Liver (tissue), 9 donors: Measurements from ENCODE around the gene WNK1. TPM values are rescaled to one million over a fixed set of nuclear protein-coding genes. Genes with fewer than 3 reads are reported as not detected.
"Not testable (repeated sequence)": the region's sequence is repeated elsewhere in the genome, so short reads cannot be mapped to it uniquely, and the experiment has no call there.

ENCODE experiments used
- DNase-seq: peaks from one replicate; pipeline ENCODE4 v3.0.0-alpha.2; 2017; ENCODE audit warnings: low spot score
- H3K27ac ChIP-seq, 2 donors: one replicate each; pipeline ENCODE4 v1.7.0; 2013; ENCODE audit warnings: inconsistent platforms in 2 of 2, low read length in 2 of 2, control low read depth in 1 of 2, low read depth in 1 of 2, mild to moderate bottlenecking in 1 of 2
- H3K27me3 ChIP-seq, 4 donors: one replicate each; pipeline versions ENCODE4 v1.6.1 to v1.7.0; 2013; ENCODE audit warnings: low read length in 3 of 4, inconsistent platforms in 1 of 4, mild to moderate bottlenecking in 1 of 4, moderate library complexity in 1 of 4; ENCODE audit not compliant: control insufficient read depth in 4 of 4, insufficient read depth in 4 of 4
- H3K36me3 ChIP-seq, 4 donors: one replicate each; pipeline versions ENCODE4 v1.6.1 to v1.7.0; 2013; ENCODE audit warnings: low read length in 3 of 4, mild to moderate bottlenecking in 3 of 4, low read depth in 1 of 4, moderate library complexity in 1 of 4; ENCODE audit not compliant: control insufficient read depth in 4 of 4, insufficient read depth in 3 of 4
- H3K4me1 ChIP-seq, 4 donors: one replicate each; pipeline versions ENCODE4 v1.6.1 to v1.7.0; 2013; ENCODE audit warnings: low read length in 3 of 4, mild to moderate bottlenecking in 3 of 4, moderate library complexity in 1 of 4; ENCODE audit not compliant: control insufficient read depth in 4 of 4, insufficient read depth in 4 of 4
- H3K4me3 ChIP-seq, 3 donors: one replicate each; pipeline versions ENCODE4 v1.6.1 to v1.7.0; 2013; ENCODE audit warnings: low read length in 3 of 3, control low read depth in 1 of 3, low read depth in 1 of 3, mild to moderate bottlenecking in 1 of 3
- H3K9ac ChIP-seq, 2 donors: one replicate each; pipeline ENCODE4 v1.7.0; 2013; ENCODE audit warnings: low read length in 2 of 2, mild to moderate bottlenecking in 2 of 2, moderate library complexity in 2 of 2, control low read depth in 1 of 2, low read depth in 1 of 2
- H3K9me3 ChIP-seq, 4 donors: one replicate each; pipeline versions ENCODE4 v1.6.1 to v1.7.0; 2013; ENCODE audit warnings: low read length in 3 of 4; ENCODE audit not compliant: control insufficient read depth in 4 of 4
- EGR1 ChIP-seq, 2 donors: IDR thresholded peaks; 2 replicates each; pipeline ENCODE4 v1.6.1; 2016 to 2018; ENCODE audit warnings: antibody characterized with exemption in 2 of 2, low read depth in 2 of 2
- FOXA1 ChIP-seq: IDR thresholded peaks from 2 replicates; pipeline ENCODE4 v1.6.1; 2016; ENCODE audit warnings: antibody characterized with exemption
- FOXA2 ChIP-seq: IDR thresholded peaks from 2 replicates; pipeline ENCODE4 v1.6.1; 2016; ENCODE audit warnings: antibody characterized with exemption
- GABPA ChIP-seq, 2 donors: IDR thresholded peaks in 1 of 2; conservative IDR thresholded peaks in 1 of 2; 2 replicates each; pipeline ENCODE4 v1.6.1; 2016; ENCODE audit warnings: antibody characterized with exemption in 2 of 2, mild to moderate bottlenecking in 1 of 2, moderate library complexity in 1 of 2
- HNF4A ChIP-seq, 2 donors: conservative IDR thresholded peaks; 2 replicates each; pipeline ENCODE4 v1.6.1; 2016; ENCODE audit warnings: antibody characterized with exemption in 2 of 2, mild to moderate bottlenecking in 2 of 2
- HNF4G ChIP-seq: IDR thresholded peaks from 2 replicates; pipeline ENCODE4 v1.6.1; 2016; ENCODE audit warnings: antibody characterized with exemption
- JUND ChIP-seq, 2 donors: IDR thresholded peaks; 2 replicates each; pipeline ENCODE4 v1.6.1; 2016; ENCODE audit warnings: antibody characterized with exemption in 2 of 2
- NR2F2 ChIP-seq: IDR thresholded peaks from 2 replicates; pipeline ENCODE4 v1.6.1; 2016; ENCODE audit warnings: antibody characterized with exemption
- RAD21 ChIP-seq, 2 donors: IDR thresholded peaks; 2 replicates each; pipeline ENCODE4 v1.6.1; 2016; ENCODE audit warnings: antibody characterized with exemption in 2 of 2, mild to moderate bottlenecking in 2 of 2
- RXRA ChIP-seq, 2 donors: IDR thresholded peaks; 2 replicates each; pipeline ENCODE4 v1.6.1; 2017 to 2018; ENCODE audit warnings: antibody characterized with exemption in 2 of 2, mild to moderate bottlenecking in 1 of 2
- SP1 ChIP-seq: IDR thresholded peaks from 2 replicates; pipeline ENCODE4 v1.6.1; 2018; ENCODE audit warnings: antibody characterized with exemption, mild to moderate bottlenecking
- TAF1 ChIP-seq: conservative IDR thresholded peaks from 2 replicates; pipeline ENCODE4 v1.6.1; 2016; ENCODE audit warnings: antibody characterized with exemption, mild to moderate bottlenecking
- YY1 ChIP-seq: IDR thresholded peaks from 2 replicates; pipeline ENCODE4 v1.6.1; 2016; ENCODE audit warnings: antibody characterized with exemption, mild to moderate bottlenecking
- WGBS: extraction: QIAGEN DNeasy Blood & Tissue Kit; methylation state at CpG from one replicate; pipeline ENCODE4 v1.1.7; 2013; 5-methylcytosine and 5-hydroxymethylcytosine counted together
- polyA plus RNA-seq, 2 donors: library from polyadenylated mRNA; stranded (reverse) in 1 of 2; unstranded in 1 of 2; fragments of 200-250 nt in 1 of 2; fragments of >200 nt in 1 of 2; fragmentation: Nextera tagmentation in 1 of 2; extraction: Ambion mirVana in 1 of 2; gene quantifications; one replicate each; pipeline versions ENCODE4 v1.2.1 to v1.2.3, GENCODE V29; 2013 to 2015
- total RNA-seq, 2 donors: library from RNA; depleted of rRNA; stranded (reverse); fragments of >200 nt; gene quantifications; one replicate each; pipeline ENCODE4 v1.2.3, GENCODE V29; 2014
- TF ChIP-seq, protein P1 (sequence below): IDR thresholded peaks from 2 replicates; pipeline ENCODE4 v1.6.1; 2016; ENCODE audit warnings: antibody characterized with exemption
- TF ChIP-seq, protein P2 (sequence below): IDR thresholded peaks from 2 replicates; pipeline ENCODE4 v1.6.1; 2016; ENCODE audit warnings: antibody characterized with exemption
- TF ChIP-seq, protein P3 (sequence below): fragments of 150-350 bp; IDR thresholded peaks from 2 replicates; pipeline ENCODE4 v1.5.1; 2017; ENCODE audit warnings: improper control_type of control experiment, low read depth, low read length; ENCODE audit not compliant: missing input control
- donor health status: healthy.
- donor health status: healthy.
- donor health status: healthy.
- donor health status: healthy.
- donor health status: healthy.

Gene WNK1
- total and polyA plus RNA-seq, 4 donors, result 22.4 to 299 (median 53.8) TPM

DNA sequence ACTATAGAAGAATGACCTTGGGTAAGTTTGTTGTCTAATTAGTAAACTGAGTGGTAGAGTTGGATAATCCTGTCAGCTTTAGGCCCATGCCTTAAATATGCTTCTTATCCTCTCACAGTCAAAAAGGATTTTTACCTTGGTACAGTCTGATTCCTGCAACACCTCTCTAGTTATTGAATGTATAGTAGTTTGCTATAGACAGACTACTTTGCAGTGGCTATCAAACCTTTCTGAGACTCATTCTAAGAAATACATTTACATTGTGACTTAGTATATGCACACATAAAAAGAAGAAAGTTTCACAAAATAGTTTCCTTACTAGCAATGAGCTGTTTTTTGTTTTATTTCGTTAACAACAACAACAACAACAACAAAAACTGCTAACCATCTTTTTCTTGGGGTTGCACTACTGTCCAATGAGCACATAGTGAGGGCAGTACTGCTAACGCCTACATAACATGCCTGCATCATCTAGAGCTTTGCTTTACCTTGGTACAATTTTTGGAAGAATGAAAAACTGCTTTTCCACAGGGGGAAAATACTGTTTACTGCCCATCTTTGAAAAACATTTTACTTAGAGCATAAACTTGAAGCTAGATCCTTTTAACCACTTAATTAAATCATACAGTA lies 28.5 kb downstream of the WNK1 start:
- Histone ChIP-seq H3K27me3 (no peaks in the 10 kb centered on the region), H3K4me1 (peaks cover 1 to 16% (median 15%) of the 10 kb centered on the region in 4 donors), H3K27ac (peak overlapping the region; percentile 67 to 75), H3K4me3 (no peak overlapping the region), H3K36me3 (no peaks in the 10 kb centered on the region), H3K9me3 (no peaks in the 10 kb centered on the region), H3K9ac (no peak overlapping the region)
- TF ChIP-seq RAD21 (IDR thresholded peaks at IDR 0.05) (no peak), JUND (IDR thresholded peaks at IDR 0.05) (no peak), NR2F2 (no peak), RXRA (IDR thresholded peaks at IDR 0.05) (no peak), SP1 (no peak), EGR1 (IDR thresholded peaks at IDR 0.05; ENCODE audit: low read depth in 2 of 2) (no peak), YY1 (no peak), TAF1 (no peak), GABPA (IDR thresholded peaks at IDR 0.05 in 1 of 2, conservative IDR thresholded peaks at IDR 0.05 in 1 of 2) (no peak), FOXA1 (no peak), HNF4G (no peak), FOXA2 (no peak)
- TF ChIP-seq, protein P1, sequence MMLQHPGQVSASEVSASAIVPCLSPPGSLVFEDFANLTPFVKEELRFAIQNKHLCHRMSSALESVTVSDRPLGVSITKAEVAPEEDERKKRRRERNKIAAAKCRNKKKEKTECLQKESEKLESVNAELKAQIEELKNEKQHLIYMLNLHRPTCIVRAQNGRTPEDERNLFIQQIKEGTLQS, result no peak
- TF ChIP-seq, protein P2, sequence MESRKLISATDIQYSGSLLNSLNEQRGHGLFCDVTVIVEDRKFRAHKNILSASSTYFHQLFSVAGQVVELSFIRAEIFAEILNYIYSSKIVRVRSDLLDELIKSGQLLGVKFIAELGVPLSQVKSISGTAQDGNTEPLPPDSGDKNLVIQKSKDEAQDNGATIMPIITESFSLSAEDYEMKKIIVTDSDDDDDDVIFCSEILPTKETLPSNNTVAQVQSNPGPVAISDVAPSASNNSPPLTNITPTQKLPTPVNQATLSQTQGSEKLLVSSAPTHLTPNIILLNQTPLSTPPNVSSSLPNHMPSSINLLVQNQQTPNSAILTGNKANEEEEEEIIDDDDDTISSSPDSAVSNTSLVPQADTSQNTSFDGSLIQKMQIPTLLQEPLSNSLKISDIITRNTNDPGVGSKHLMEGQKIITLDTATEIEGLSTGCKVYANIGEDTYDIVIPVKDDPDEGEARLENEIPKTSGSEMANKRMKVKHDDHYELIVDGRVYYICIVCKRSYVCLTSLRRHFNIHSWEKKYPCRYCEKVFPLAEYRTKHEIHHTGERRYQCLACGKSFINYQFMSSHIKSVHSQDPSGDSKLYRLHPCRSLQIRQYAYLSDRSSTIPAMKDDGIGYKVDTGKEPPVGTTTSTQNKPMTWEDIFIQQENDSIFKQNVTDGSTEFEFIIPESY, result no peak
- TF ChIP-seq, protein P3, sequence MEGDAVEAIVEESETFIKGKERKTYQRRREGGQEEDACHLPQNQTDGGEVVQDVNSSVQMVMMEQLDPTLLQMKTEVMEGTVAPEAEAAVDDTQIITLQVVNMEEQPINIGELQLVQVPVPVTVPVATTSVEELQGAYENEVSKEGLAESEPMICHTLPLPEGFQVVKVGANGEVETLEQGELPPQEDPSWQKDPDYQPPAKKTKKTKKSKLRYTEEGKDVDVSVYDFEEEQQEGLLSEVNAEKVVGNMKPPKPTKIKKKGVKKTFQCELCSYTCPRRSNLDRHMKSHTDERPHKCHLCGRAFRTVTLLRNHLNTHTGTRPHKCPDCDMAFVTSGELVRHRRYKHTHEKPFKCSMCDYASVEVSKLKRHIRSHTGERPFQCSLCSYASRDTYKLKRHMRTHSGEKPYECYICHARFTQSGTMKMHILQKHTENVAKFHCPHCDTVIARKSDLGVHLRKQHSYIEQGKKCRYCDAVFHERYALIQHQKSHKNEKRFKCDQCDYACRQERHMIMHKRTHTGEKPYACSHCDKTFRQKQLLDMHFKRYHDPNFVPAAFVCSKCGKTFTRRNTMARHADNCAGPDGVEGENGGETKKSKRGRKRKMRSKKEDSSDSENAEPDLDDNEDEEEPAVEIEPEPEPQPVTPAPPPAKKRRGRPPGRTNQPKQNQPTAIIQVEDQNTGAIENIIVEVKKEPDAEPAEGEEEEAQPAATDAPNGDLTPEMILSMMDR, result no peak
- DNase-seq, result no peak
- 91% methylated on average over 2 of the region's 2 CpGs for WGBS

DNA sequence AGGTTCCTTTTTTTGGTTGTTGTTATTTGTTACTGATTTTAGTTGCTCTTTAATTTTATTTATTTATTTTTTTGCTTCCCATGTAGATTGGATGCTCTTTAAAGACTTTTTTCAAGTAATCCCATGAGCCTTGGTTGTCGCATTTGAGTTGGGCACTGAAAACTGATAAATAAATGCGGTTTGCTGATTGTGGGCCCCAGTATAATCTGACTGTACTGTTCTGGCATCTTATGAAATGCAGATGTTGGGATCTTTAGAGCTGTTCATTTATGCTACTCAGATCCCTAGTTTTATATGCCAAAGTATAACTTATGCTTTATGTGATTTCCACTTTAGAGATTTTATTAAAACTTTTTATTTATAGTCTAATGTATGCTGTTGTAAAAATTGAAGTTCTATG lies 33.3 kb downstream of the WNK1 start:
- peaks cover 6 to 10% (median 8%) of the 10 kb centered on the region in 4 donors for H3K4me1 ChIP-seq
- no peak overlapping the region for H3K4me3 ChIP-seq
- H3K36me3 ChIP-seq, result no peaks in the 10 kb centered on the region
- no peak for TF ChIP-seq RAD21 (IDR thresholded peaks at IDR 0.05)
- no peak for TF ChIP-seq YY1
- no peak for TF ChIP-seq FOXA1
- H3K27me3 ChIP-seq, result no peaks in the 10 kb centered on the region
- no peaks in the 10 kb centered on the region for H3K9me3 ChIP-seq
- WGBS, result 96% methylated on average over 2 of the region's 2 CpGs
- H3K27ac ChIP-seq, result no peak overlapping the region
- H3K9ac ChIP-seq, result no peak overlapping the region
- DNase-seq, result no peak

DNA sequence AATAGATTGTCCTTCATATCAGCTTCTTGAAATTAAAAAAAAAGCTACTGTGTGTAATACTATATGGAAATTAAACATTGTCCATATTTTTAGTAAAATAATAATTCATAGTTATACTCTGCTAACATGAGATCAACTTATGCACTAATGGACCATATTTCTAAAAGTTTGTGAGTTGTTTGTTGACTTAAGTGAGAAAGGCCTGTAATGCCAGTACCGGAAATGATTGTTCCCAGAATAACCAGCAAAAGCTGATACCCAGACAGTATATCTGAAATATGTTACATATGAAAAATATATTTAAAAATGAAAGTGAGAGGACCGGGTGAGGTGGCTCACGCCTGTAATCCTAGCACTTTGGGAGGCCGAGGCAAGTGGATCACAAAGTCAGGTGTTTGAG lies 35.9 kb downstream of the WNK1 start:
- Histone ChIP-seq H3K27me3 (no peaks in the 10 kb centered on the region), H3K9ac (no peak overlapping the region), H3K9me3 (no peaks in the 10 kb centered on the region), H3K36me3 (no peaks in the 10 kb centered on the region), H3K27ac (no peak overlapping the region), H3K4me1 (peaks cover 3 to 8% (median 6%) of the 10 kb centered on the region in 4 donors), H3K4me3 (no peak overlapping the region)
- 86% methylated on average over 4 of the region's 4 CpGs for WGBS
- DNase-seq, result no peak
- TF ChIP-seq SP1 (no peak), TAF1 (no peak), EGR1 (IDR thresholded peaks at IDR 0.05; ENCODE audit: low read depth in 2 of 2) (no peak), FOXA2 (no peak), RAD21 (IDR thresholded peaks at IDR 0.05) (no peak), FOXA1 (no peak), NR2F2 (no peak), HNF4A (conservative IDR thresholded peaks at IDR 0.05) (no peak), GABPA (IDR thresholded peaks at IDR 0.05 in 1 of 2, conservative IDR thresholded peaks at IDR 0.05 in 1 of 2) (no peak)
- TF ChIP-seq, protein P2, result no peak

DNA sequence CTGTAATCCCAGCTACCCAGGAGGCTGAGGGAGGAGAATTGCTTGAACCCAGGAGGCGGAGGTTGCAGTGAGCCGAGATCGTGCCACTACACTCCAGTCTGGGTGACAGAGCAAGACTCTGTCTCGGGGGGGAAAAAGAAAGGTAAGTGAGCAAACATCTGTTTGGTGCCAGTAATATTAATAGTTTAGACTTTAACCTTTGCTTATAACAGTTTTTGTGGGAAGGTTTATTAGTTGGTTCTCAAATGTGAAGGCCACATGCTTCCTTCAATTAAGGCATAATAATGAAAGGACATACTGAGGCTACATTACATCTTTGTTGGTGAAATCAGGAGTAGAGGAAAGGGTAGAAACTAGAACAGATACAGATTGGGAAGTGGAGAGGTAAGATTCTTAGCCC lies 36.4 kb downstream of the WNK1 start:
- H3K36me3 ChIP-seq, H3K9ac ChIP-seq, H3K4me1 ChIP-seq: not testable (repeated sequence)

More for the DNA sequence above, 36.4 kb downstream of the WNK1 start:
- WGBS, result 77% methylated on average over 4 of the region's 4 CpGs
- not testable (repeated sequence) for H3K4me3 ChIP-seq, H3K27me3 ChIP-seq, DNase-seq, H3K9me3 ChIP-seq, H3K27ac ChIP-seq
